ENCODE results near the gene MAB21L3.
A peak's percentile ranks its signal among the peaks of the same experiment; 100 is the strongest.
"Not testable (repeated sequence)": the region's sequence is repeated elsewhere in the genome, so short reads cannot be mapped to it uniquely, and the experiment has no call there.

MAB21L3 gene

GRCh38 chr1:116134476-116134773 is 23.2 kb downstream of the MAB21L3 start:
- Mint-ChIP-seq H3K27ac (no peak overlapping the region), H3K27me3 (peaks cover 3% of the 10 kb centered on the region), H3K4me1 (ENCODE audit: low read depth) (peaks cover 6% of the 10 kb centered on the region), H3K4me3 (no peak overlapping the region), H3K36me3 (ENCODE audit: low read depth) (no peaks in the 10 kb centered on the region), H3K9me3 (no peaks in the 10 kb centered on the region)
- intact Hi-C loops (cut with micrococcal nuclease), result no loop called here

GRCh38 chr1:116138277-116138792 is 27.1 kb downstream of the MAB21L3 start:
- Mint-ChIP-seq H3K4me1 (ENCODE audit: low read depth) (peaks cover 6% of the 10 kb centered on the region), H3K27me3 (peaks cover 9% of the 10 kb centered on the region), H3K4me3 (no peak overlapping the region), H3K27ac (peak overlapping the region; percentile 52), H3K9me3 (no peaks in the 10 kb centered on the region), H3K36me3 (ENCODE audit: low read depth) (no peaks in the 10 kb centered on the region)
- intact Hi-C loops (cut with micrococcal nuclease), result no loop called here

GRCh38 chr1:116139592-116140134 is 28.5 kb downstream of the MAB21L3 start:
- intact Hi-C loops (cut with micrococcal nuclease), result loop anchor here (1.0 kb wide), 1 partner anchor 346 kb away; no protein-coding TSS in a partner anchor
- H3K27ac Mint-ChIP-seq, result no peak overlapping the region
- H3K9me3 Mint-ChIP-seq, result peaks cover 11% of the 10 kb centered on the region
- no peaks in the 10 kb centered on the region for H3K36me3 Mint-ChIP-seq (ENCODE audit: low read depth)
- no peak overlapping the region for H3K4me3 Mint-ChIP-seq
- peaks cover 6% of the 10 kb centered on the region for H3K4me1 Mint-ChIP-seq (ENCODE audit: low read depth)
- peaks cover 12% of the 10 kb centered on the region for H3K27me3 Mint-ChIP-seq

GRCh38 chr1:116144151-116144550 is 33.0 kb downstream of the MAB21L3 start:
- Mint-ChIP-seq H3K36me3 (ENCODE audit: low read depth) (no peaks in the 10 kb centered on the region), H3K27me3 (peaks cover 14% of the 10 kb centered on the region)
- intact Hi-C loops (cut with micrococcal nuclease), result no loop called here

GRCh38 chr1:116146447-116147113 is 35.4 kb downstream of the MAB21L3 start:
- not testable (repeated sequence) for H3K36me3 Mint-ChIP-seq (ENCODE audit: low read depth)

More at GRCh38 chr1:116144151-116144550, 33.0 kb downstream of the MAB21L3 start:
- Mint-ChIP-seq H3K4me1 (ENCODE audit: low read depth) (peaks cover 3% of the 10 kb centered on the region), H3K4me3 (no peak overlapping the region), H3K27ac (no peak overlapping the region), H3K9me3 (peaks cover 11% of the 10 kb centered on the region)

GRCh38 chr1:116147114-116147510 is 35.9 kb downstream of the MAB21L3 start:
- intact Hi-C loops (cut with micrococcal nuclease), result no loop called here
- Mint-ChIP-seq H3K4me1 (ENCODE audit: low read depth) (peaks cover 6% of the 10 kb centered on the region), H3K36me3 (ENCODE audit: low read depth) (no peaks in the 10 kb centered on the region), H3K27me3 (peaks cover 15% of the 10 kb centered on the region), H3K4me3 (no peak overlapping the region), H3K27ac (no peak overlapping the region), H3K9me3 (peaks cover 11% of the 10 kb centered on the region)

More at GRCh38 chr1:116146447-116147113, 35.4 kb downstream of the MAB21L3 start:
- peaks cover 11% of the 10 kb centered on the region for H3K9me3 Mint-ChIP-seq
- H3K27ac Mint-ChIP-seq; H3K4me3 Mint-ChIP-seq; H3K4me1 Mint-ChIP-seq (ENCODE audit: low read depth); intact Hi-C loops (cut with micrococcal nuclease): not testable (repeated sequence)
- H3K27me3 Mint-ChIP-seq, result peaks cover 13% of the 10 kb centered on the region

GRCh38 chr1:116147972-116148371 is 36.8 kb downstream of the MAB21L3 start:
- no peak overlapping the region for H3K4me3 Mint-ChIP-seq
- peaks cover 15% of the 10 kb centered on the region for H3K27me3 Mint-ChIP-seq
- H3K27ac Mint-ChIP-seq, result no peak overlapping the region
- H3K36me3 Mint-ChIP-seq (ENCODE audit: low read depth), result no peaks in the 10 kb centered on the region
- intact Hi-C loops (cut with micrococcal nuclease), result no loop called here
- peaks cover 11% of the 10 kb centered on the region for H3K9me3 Mint-ChIP-seq
- peaks cover 6% of the 10 kb centered on the region for H3K4me1 Mint-ChIP-seq (ENCODE audit: low read depth)

GRCh38 chr1:116148967-116149366 is 37.8 kb downstream of the MAB21L3 start:
- H3K9me3 Mint-ChIP-seq, result peaks cover 6% of the 10 kb centered on the region
- no peaks in the 10 kb centered on the region for H3K36me3 Mint-ChIP-seq (ENCODE audit: low read depth)
- intact Hi-C loops (cut with micrococcal nuclease), result no loop called here
- H3K4me3 Mint-ChIP-seq, result no peak overlapping the region
- H3K4me1 Mint-ChIP-seq (ENCODE audit: low read depth), result peaks cover 6% of the 10 kb centered on the region
- H3K27me3 Mint-ChIP-seq, result peaks cover 14% of the 10 kb centered on the region
- H3K27ac Mint-ChIP-seq, result no peak overlapping the region

- intact Hi-C loops (cut with micrococcal nuclease), result loop anchor here (5.0 kb wide), 1 partner anchor 347 kb away; no protein-coding TSS in a partner anchor
- H3K4me3 Mint-ChIP-seq, result no peak overlapping the region
- H3K27ac Mint-ChIP-seq, result no peak overlapping the region
- H3K36me3 Mint-ChIP-seq (ENCODE audit: low read depth), result no peaks in the 10 kb centered on the region
- no peaks in the 10 kb centered on the region for H3K9me3 Mint-ChIP-seq
- H3K4me1 Mint-ChIP-seq (ENCODE audit: low read depth), result peaks cover 6% of the 10 kb centered on the region
- peaks cover 16% of the 10 kb centered on the region for H3K27me3 Mint-ChIP-seq
These were observed 39.2 kb downstream of the MAB21L3 start for GRCh38 chr1:116150368-116150767.

- Mint-ChIP-seq H3K27me3 (peaks cover 16% of the 10 kb centered on the region), H3K4me1 (ENCODE audit: low read depth) (peaks cover 6% of the 10 kb centered on the region), H3K36me3 (ENCODE audit: low read depth) (no peaks in the 10 kb centered on the region), H3K27ac (peak overlapping the region; percentile 62), H3K4me3 (peak overlapping the region; percentile 61), H3K9me3 (no peaks in the 10 kb centered on the region)
- intact Hi-C loops (cut with micrococcal nuclease), result loop anchor here (2.0 to 5.0 kb wide), 2 partner anchors 17 to 345 kb away; no protein-coding TSS in a partner anchor
These were observed 40.8 kb downstream of the MAB21L3 start for GRCh38 chr1:116151739-116152576.

GRCh38 chr1:116152577-116152943 is 41.4 kb downstream of the MAB21L3 start:
- Mint-ChIP-seq H3K27ac (peak overlapping the region; percentile 62), H3K4me1 (ENCODE audit: low read depth) (peaks cover 6% of the 10 kb centered on the region), H3K36me3 (ENCODE audit: low read depth) (no peaks in the 10 kb centered on the region), H3K4me3 (peak overlapping the region; percentile 61), H3K27me3 (peaks cover 16% of the 10 kb centered on the region), H3K9me3 (no peaks in the 10 kb centered on the region)
- intact Hi-C loops (cut with micrococcal nuclease), result loop anchor here (2.0 to 5.0 kb wide), 2 partner anchors 16 to 345 kb away; no protein-coding TSS in a partner anchor

- H3K27ac Mint-ChIP-seq, result no peak overlapping the region
- no peaks in the 10 kb centered on the region for H3K36me3 Mint-ChIP-seq (ENCODE audit: low read depth)
- H3K27me3 Mint-ChIP-seq, result peaks cover 16% of the 10 kb centered on the region
- intact Hi-C loops (cut with micrococcal nuclease), result loop anchor here (2.0 to 5.0 kb wide), 2 partner anchors 16 to 344 kb away; no protein-coding TSS in a partner anchor
- no peaks in the 10 kb centered on the region for H3K9me3 Mint-ChIP-seq
- H3K4me1 Mint-ChIP-seq (ENCODE audit: low read depth), result peaks cover 6% of the 10 kb centered on the region
- no peak overlapping the region for H3K4me3 Mint-ChIP-seq
These were observed 41.9 kb downstream of the MAB21L3 start for GRCh38 chr1:116152950-116153691.

- peaks cover 6% of the 10 kb centered on the region for H3K4me1 Mint-ChIP-seq (ENCODE audit: low read depth)
- peaks cover 16% of the 10 kb centered on the region for H3K27me3 Mint-ChIP-seq
- H3K36me3 Mint-ChIP-seq (ENCODE audit: low read depth), result no peaks in the 10 kb centered on the region
- no peaks in the 10 kb centered on the region for H3K9me3 Mint-ChIP-seq
- H3K27ac Mint-ChIP-seq, result no peak overlapping the region
- intact Hi-C loops (cut with micrococcal nuclease), result loop anchor here (2.0 to 5.0 kb wide), 2 partner anchors 15 to 344 kb away; no protein-coding TSS in a partner anchor
- no peak overlapping the region for H3K4me3 Mint-ChIP-seq
These were observed 42.5 kb downstream of the MAB21L3 start for GRCh38 chr1:116153692-116154031.
